Spinal cord (tissue), 10 donors: ENCODE data around the gene LRP5. TPM values are rescaled to one million over a fixed set of nuclear protein-coding genes. Genes with fewer than 3 reads are reported as not detected.

Experiments used
- DNase-seq, 6 donors: peaks; one replicate each; pipeline versions ENCODE4 v3.0.0 to v3.0.0-alpha.2; 2013 to 2015; ENCODE audit warnings: low spot score in 6 of 6, low read depth in 4 of 6
- H3K27ac ChIP-seq: one replicate; pipeline ENCODE4 v1.5.1; 2013; ENCODE audit warnings: low read depth, low read length, control low read depth
- H3K27me3 ChIP-seq: one replicate; pipeline ENCODE4 v1.6.1; 2013; ENCODE audit warnings: low read length; ENCODE audit not compliant: control insufficient read depth, insufficient read depth
- H3K36me3 ChIP-seq: one replicate; pipeline ENCODE4 v1.6.1; 2013; ENCODE audit warnings: low read length; ENCODE audit not compliant: control insufficient read depth, insufficient read depth
- H3K4me1 ChIP-seq: one replicate; pipeline ENCODE4 v1.6.1; 2013; ENCODE audit warnings: low read length; ENCODE audit not compliant: control insufficient read depth, insufficient read depth
- H3K4me3 ChIP-seq: one replicate; pipeline ENCODE4 v1.5.1; 2013; ENCODE audit warnings: low read depth, low read length, control low read depth
- H3K9me3 ChIP-seq: one replicate; pipeline ENCODE4 v1.6.1; 2013; ENCODE audit warnings: low read length; ENCODE audit not compliant: control insufficient read depth, insufficient read depth
- WGBS: methylation state at CpG from one replicate; pipeline ENCODE4 v1.1.5; 2013; ENCODE audit warnings: missing lambda C conversion rate; ENCODE audit not compliant: insufficient coverage; 5-methylcytosine and 5-hydroxymethylcytosine counted together
- polyA plus RNA-seq, 2 donors: library from polyadenylated mRNA; unstranded; fragments of 120-200 nt; gene quantifications; one replicate each; pipeline ENCODE4 v1.2.1, GENCODE V29; 2013; ENCODE audit not compliant: insufficient read length in 2 of 2
- total RNA-seq, 2 donors: library from RNA; depleted of rRNA in 1 of 2; stranded (reverse); fragments of 120-200 nt in 1 of 2; fragments of >200 nt in 1 of 2; gene quantifications; one replicate each; pipeline versions ENCODE4 v1.2.3 to v1.2.4, GENCODE V29; 2013 to 2014
- donor health status: healthy.

The LRP5 gene
- total and polyA plus RNA-seq, 4 donors, result 12.8 to 32.4 (median 25.7) TPM

GRCh38 chr11:68335683-68336082, 23.3 kb downstream of the LRP5 start:
- Histone ChIP-seq H3K27me3 (no peaks in the 10 kb centered on the region), H3K36me3 (peaks cover 3% of the 10 kb centered on the region), H3K27ac (no peak overlapping the region), H3K4me3 (no peak overlapping the region), H3K9me3 (no peaks in the 10 kb centered on the region), H3K4me1 (peaks cover 39% of the 10 kb centered on the region)
- 93% methylated on average over 5 of the region's 8 CpGs for WGBS
- DNase-seq, result no peak

DNA sequence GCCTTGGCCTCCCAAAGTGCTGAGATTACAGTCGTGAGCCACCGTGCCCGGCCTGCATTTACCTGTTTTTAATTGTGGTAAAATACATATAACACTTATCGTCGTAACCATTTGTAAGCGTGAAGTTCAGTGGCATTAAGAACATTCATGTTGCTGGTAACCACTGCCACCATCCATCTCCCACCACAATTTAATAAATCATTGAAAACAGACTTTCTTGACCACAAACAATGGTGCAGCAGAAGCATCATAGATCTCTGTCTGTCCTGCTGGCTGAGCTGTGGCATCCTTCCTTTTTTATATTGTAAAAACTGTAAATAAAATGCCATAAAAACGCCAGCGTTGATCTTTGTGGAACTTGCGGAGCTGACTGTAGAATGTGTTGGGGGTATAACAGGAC, 24.3 kb downstream of the LRP5 start:
- H3K27ac ChIP-seq, result no peak overlapping the region
- no peaks in the 10 kb centered on the region for H3K9me3 ChIP-seq
- WGBS, result 65% methylated on average over 4 of the region's 9 CpGs
- peaks cover 37% of the 10 kb centered on the region for H3K4me1 ChIP-seq
- H3K4me3 ChIP-seq, result no peak overlapping the region
- no peaks in the 10 kb centered on the region for H3K36me3 ChIP-seq
- H3K27me3 ChIP-seq, result no peaks in the 10 kb centered on the region
- no peak for DNase-seq

- Histone ChIP-seq H3K36me3 (no peaks in the 10 kb centered on the region), H3K4me3 (no peak overlapping the region), H3K27me3 (no peaks in the 10 kb centered on the region), H3K27ac (no peak overlapping the region), H3K9me3 (no peaks in the 10 kb centered on the region), H3K4me1 (peaks cover 38% of the 10 kb centered on the region)
- 97% methylated on average over 3 of the region's 4 CpGs for WGBS
- DNase-seq, result no peak
Observed at GRCh38 chr11:68337399-68337835, 25.0 kb downstream of the LRP5 start.

GRCh38 chr11:68338051-68338780, 25.8 kb downstream of the LRP5 start:
- no peaks in the 10 kb centered on the region for H3K36me3 ChIP-seq
- H3K4me1 ChIP-seq, result peaks cover 44% of the 10 kb centered on the region
- no peaks in the 10 kb centered on the region for H3K9me3 ChIP-seq
- H3K4me3 ChIP-seq, result no peak overlapping the region
- WGBS, result 44% methylated on average over 10 of the region's 11 CpGs
- H3K27me3 ChIP-seq, result no peaks in the 10 kb centered on the region
- H3K27ac ChIP-seq, result no peak overlapping the region
- peak in 1 of 6 donors; percentile 28 for DNase-seq

- peaks cover 6% of the 10 kb centered on the region for H3K36me3 ChIP-seq
- no peak overlapping the region for H3K27ac ChIP-seq
- H3K27me3 ChIP-seq, result no peaks in the 10 kb centered on the region
- no peak for DNase-seq
- no peak overlapping the region for H3K4me3 ChIP-seq
- 88% methylated on average over 6 of the region's 16 CpGs for WGBS
- peaks cover 53% of the 10 kb centered on the region for H3K4me1 ChIP-seq
- no peaks in the 10 kb centered on the region for H3K9me3 ChIP-seq
Observed at GRCh38 chr11:68340003-68340767, 27.8 kb downstream of the LRP5 start.

GRCh38 chr11:68340784-68341556, 28.6 kb downstream of the LRP5 start:
- Histone ChIP-seq H3K4me1 (peaks cover 53% of the 10 kb centered on the region), H3K9me3 (peaks cover 3% of the 10 kb centered on the region), H3K27me3 (no peaks in the 10 kb centered on the region), H3K36me3 (peaks cover 6% of the 10 kb centered on the region), H3K4me3 (no peak overlapping the region), H3K27ac (no peak overlapping the region)
- WGBS, result 67% methylated on average over 2 of the region's 15 CpGs
- DNase-seq, result no peak

- peaks cover 60% of the 10 kb centered on the region for H3K4me1 ChIP-seq
- no peak overlapping the region for H3K4me3 ChIP-seq
- 38% methylated on average over 6 of the region's 21 CpGs for WGBS
- peaks cover 3% of the 10 kb centered on the region for H3K9me3 ChIP-seq
- DNase-seq, result peak in 2 of 6 donors; percentile 33 to 38
- H3K27ac ChIP-seq, result peak overlapping the region; percentile 71
- no peaks in the 10 kb centered on the region for H3K27me3 ChIP-seq
- H3K36me3 ChIP-seq, result peaks cover 6% of the 10 kb centered on the region
Observed at GRCh38 chr11:68341557-68342458, 29.4 kb downstream of the LRP5 start.

- 28% methylated on average over 12 of the region's 13 CpGs for WGBS
- Histone ChIP-seq H3K36me3 (peaks cover 8% of the 10 kb centered on the region), H3K9me3 (peaks cover 3% of the 10 kb centered on the region), H3K27me3 (no peaks in the 10 kb centered on the region), H3K4me1 (peaks cover 55% of the 10 kb centered on the region), H3K4me3 (no peak overlapping the region), H3K27ac (peak overlapping the region; percentile 71)
- peak in 1 of 6 donors; percentile 44 for DNase-seq
Observed at GRCh38 chr11:68342459-68343158, 30.2 kb downstream of the LRP5 start.
